A549 (cell line): ENCODE data around the gene C21orf58.

Experiments used
- BHLHE40 ChIP-seq: IDR thresholded peaks from 2 replicates; pipeline ENCODE4 v1.6.1; 2012; ENCODE audit warnings: low read depth, low read length, inconsistent platforms
- CEBPB ChIP-seq, 2 experiments: fragments of >200 bp in 1 of 2; sonication (Bioruptor Twin) in 1 of 2; formaldehyde crosslinking in 1 of 2; IDR thresholded peaks; 2 replicates each; pipeline ENCODE4 v1.6.1; 2012 to 2016
- EP300 ChIP-seq, 2 experiments: fragments of >200 bp; sonication (Bioruptor Twin); formaldehyde crosslinking; IDR thresholded peaks; 2 replicates in 1 of 2; 3 replicates in 1 of 2; pipeline ENCODE4 v1.6.1; 2016 to 2017
- JUN ChIP-seq, 2 experiments: fragments of >200 bp; sonication (Bioruptor Twin); formaldehyde crosslinking; IDR thresholded peaks; 2 replicates in 1 of 2; 3 replicates in 1 of 2; pipeline ENCODE4 v1.6.1; 2016 to 2017
- MAX ChIP-seq: IDR thresholded peaks from 2 replicates; pipeline ENCODE4 v1.6.1; 2012
- PHF8 ChIP-seq: fragments of 200-600 bp; sonication (generic); IDR thresholded peaks from 2 replicates; pipeline ENCODE4 v1.6.1; 2016; ENCODE audit warnings: low read depth, mild to moderate bottlenecking, antibody characterized with exemption, moderate library complexity, borderline replicate concordance
- REST ChIP-seq: fragments of 200-600 bp; sonication (generic); IDR thresholded peaks from 2 replicates; pipeline ENCODE4 v1.6.1; 2016; ENCODE audit warnings: antibody characterized with exemption, mild to moderate bottlenecking, moderate library complexity
- SREBF2 ChIP-seq: fragments of 450-650 bp; IDR thresholded peaks from 2 replicates; pipeline ENCODE4 v1.6.1; 2014; ENCODE audit warnings: mild to moderate bottlenecking, moderate library complexity
- ZNF302 ChIP-seq: fragments of 250-450 bp; sonication (Bioruptor Pico); IDR thresholded peaks from 2 replicates; pipeline ENCODE4 v1.9.0; 2021; ENCODE audit warnings: inconsistent platforms, mild to moderate bottlenecking, moderate library complexity
- TF ChIP-seq, protein P1 (sequence below): fragments of >200 bp; sonication (Bioruptor Twin); formaldehyde crosslinking; IDR thresholded peaks from 3 replicates; pipeline ENCODE4 v1.5.1; 2016

GRCh38 chr21:46350571-46350970, 26.9 kb upstream of the C21orf58 start:
- TF ChIP-seq REST (no peak), MAX (no peak), BHLHE40 (no peak), EP300 (IDR thresholded peaks at IDR 0.05) (no peak), SREBF2 (no peak), CEBPB (IDR thresholded peaks at IDR 0.05) (no peak), JUN (IDR thresholded peaks at IDR 0.05) (no peak), PHF8 (no peak), ZNF302 (CRISPR knock-in tag) (no peak)
- TF ChIP-seq, protein P1, sequence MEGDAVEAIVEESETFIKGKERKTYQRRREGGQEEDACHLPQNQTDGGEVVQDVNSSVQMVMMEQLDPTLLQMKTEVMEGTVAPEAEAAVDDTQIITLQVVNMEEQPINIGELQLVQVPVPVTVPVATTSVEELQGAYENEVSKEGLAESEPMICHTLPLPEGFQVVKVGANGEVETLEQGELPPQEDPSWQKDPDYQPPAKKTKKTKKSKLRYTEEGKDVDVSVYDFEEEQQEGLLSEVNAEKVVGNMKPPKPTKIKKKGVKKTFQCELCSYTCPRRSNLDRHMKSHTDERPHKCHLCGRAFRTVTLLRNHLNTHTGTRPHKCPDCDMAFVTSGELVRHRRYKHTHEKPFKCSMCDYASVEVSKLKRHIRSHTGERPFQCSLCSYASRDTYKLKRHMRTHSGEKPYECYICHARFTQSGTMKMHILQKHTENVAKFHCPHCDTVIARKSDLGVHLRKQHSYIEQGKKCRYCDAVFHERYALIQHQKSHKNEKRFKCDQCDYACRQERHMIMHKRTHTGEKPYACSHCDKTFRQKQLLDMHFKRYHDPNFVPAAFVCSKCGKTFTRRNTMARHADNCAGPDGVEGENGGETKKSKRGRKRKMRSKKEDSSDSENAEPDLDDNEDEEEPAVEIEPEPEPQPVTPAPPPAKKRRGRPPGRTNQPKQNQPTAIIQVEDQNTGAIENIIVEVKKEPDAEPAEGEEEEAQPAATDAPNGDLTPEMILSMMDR, result no peak
